ENCODE results near the gene CIAO2B.

DNA sequence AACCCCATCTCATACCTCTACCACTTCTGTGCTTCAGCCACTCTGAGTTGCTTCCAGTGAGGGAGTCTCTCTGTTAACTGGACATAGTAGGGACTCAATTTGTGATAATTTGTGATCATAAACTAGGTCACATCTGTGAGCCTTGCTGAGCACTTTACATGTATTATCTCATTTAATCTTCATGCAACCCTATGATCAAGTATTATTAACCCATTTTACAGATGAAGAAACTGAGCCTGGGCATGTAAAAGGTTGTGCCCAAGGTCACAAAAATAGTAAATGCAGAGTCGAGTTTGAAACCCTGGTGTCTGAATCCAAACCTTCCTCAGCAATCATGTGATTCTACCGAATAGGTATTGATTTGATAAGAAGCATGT is 35.3 kb downstream of the CIAO2B start:
- TF ChIP-seq, protein P1, sequence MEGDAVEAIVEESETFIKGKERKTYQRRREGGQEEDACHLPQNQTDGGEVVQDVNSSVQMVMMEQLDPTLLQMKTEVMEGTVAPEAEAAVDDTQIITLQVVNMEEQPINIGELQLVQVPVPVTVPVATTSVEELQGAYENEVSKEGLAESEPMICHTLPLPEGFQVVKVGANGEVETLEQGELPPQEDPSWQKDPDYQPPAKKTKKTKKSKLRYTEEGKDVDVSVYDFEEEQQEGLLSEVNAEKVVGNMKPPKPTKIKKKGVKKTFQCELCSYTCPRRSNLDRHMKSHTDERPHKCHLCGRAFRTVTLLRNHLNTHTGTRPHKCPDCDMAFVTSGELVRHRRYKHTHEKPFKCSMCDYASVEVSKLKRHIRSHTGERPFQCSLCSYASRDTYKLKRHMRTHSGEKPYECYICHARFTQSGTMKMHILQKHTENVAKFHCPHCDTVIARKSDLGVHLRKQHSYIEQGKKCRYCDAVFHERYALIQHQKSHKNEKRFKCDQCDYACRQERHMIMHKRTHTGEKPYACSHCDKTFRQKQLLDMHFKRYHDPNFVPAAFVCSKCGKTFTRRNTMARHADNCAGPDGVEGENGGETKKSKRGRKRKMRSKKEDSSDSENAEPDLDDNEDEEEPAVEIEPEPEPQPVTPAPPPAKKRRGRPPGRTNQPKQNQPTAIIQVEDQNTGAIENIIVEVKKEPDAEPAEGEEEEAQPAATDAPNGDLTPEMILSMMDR (IDR thresholded peaks at IDR 0.05; ENCODE audit: extremely low read depth in 1 of 2, insufficient read depth in 1 of 2, low read depth in 1 of 2, low read length in 2 of 2), result no peak
- TF ChIP-seq POLR2A (IDR thresholded peaks at IDR 0.05; ENCODE audit: low read depth, low read length) (no peak), POLR2AphosphoS5 (IDR thresholded peaks at IDR 0.05; ENCODE audit: insufficient read depth, low read depth, low read length) (no peak), MYC (IDR thresholded peaks at IDR 0.05; ENCODE audit: low read depth, low read length) (no peak), EZH2 (IDR thresholded peaks at IDR 0.05; ENCODE audit: borderline replicate concordance, low read depth, low read length, severe bottlenecking) (no peak), JUN (IDR thresholded peaks at IDR 0.05; ENCODE audit: borderline replicate concordance, insufficient read depth, insufficient read length, low read depth) (no peak), GATA2 (IDR thresholded peaks at IDR 0.05; ENCODE audit: insufficient read depth, insufficient read length, low read depth, low read length) (no peak), FOS (IDR thresholded peaks at IDR 0.05; ENCODE audit: borderline replicate concordance, insufficient read depth, low read length) (no peak)
- TF ChIP-seq, protein P2, sequence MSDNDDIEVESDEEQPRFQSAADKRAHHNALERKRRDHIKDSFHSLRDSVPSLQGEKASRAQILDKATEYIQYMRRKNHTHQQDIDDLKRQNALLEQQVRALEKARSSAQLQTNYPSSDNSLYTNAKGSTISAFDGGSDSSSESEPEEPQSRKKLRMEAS (IDR thresholded peaks at IDR 0.05; ENCODE audit: insufficient read depth, insufficient read length), result no peak
